WERI-Rb-1 (cell line): Measurements from ENCODE around the gene CLIC6.

Source experiments
- DNase-seq: peaks from one replicate; pipeline ENCODE4 v3.0.0-alpha.2; 2020
- H3K27ac ChIP-seq: fragments of 250-450 bp; sonication (Bioruptor Pico); 2 replicates; pipeline ENCODE4 v1.5.1; 2020; ENCODE audit warnings: mild to moderate bottlenecking, moderate library complexity
- H3K27me3 ChIP-seq: fragments of 250-450 bp; sonication (Bioruptor Pico); 2 replicates; pipeline ENCODE4 v1.5.1; 2021; ENCODE audit warnings: mild to moderate bottlenecking, low read depth, moderate library complexity; ENCODE audit not compliant: insufficient read depth, severe bottlenecking
- H3K36me3 ChIP-seq: fragments of 250-450 bp; sonication (Bioruptor Pico); 2 replicates; pipeline ENCODE4 v1.5.1; 2020; ENCODE audit warnings: mild to moderate bottlenecking, moderate library complexity
- H3K4me3 ChIP-seq: 2 replicates; pipeline ENCODE4 v1.5.1; 2011; ENCODE audit warnings: low read depth, mild to moderate bottlenecking, control low read depth, low read length
- H3K9me3 ChIP-seq: fragments of 250-450 bp; sonication (Bioruptor Pico); 2 replicates; pipeline ENCODE4 v1.5.1; 2021; ENCODE audit warnings: mild to moderate bottlenecking, moderate library complexity; ENCODE audit not compliant: severe bottlenecking
- TF ChIP-seq, protein P1 (sequence below): IDR thresholded peaks from 2 replicates; pipeline ENCODE4 v1.5.1; 2011; ENCODE audit warnings: low read depth, mild to moderate bottlenecking, control low read depth, inconsistent platforms, low read length

CLIC6 gene

DNA sequence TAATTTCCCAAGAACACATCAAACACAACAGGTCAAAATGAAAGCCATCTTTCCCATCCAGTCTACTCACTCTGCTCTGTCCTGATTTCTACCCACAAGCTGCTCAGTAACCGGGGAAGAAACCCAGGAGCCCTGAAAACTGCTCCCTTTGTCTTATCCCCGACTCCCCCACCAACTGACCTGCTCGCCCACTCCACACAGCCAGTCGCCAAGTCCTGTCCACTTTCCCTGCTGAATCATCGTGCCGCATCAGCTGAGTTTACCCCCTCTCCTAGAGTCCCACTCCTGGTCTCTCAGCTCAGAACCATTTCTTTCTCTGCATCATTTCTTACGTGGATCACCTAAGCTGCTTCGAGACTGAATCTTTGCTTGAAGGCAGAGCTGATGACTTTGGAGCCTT is 42.7 kb upstream of the CLIC6 start:
- Histone ChIP-seq H3K4me3 (no peak overlapping the region), H3K9me3 (peaks cover 2% of the 10 kb centered on the region), H3K27ac (no peak overlapping the region), H3K27me3 (no peaks in the 10 kb centered on the region), H3K36me3 (no peaks in the 10 kb centered on the region)
- TF ChIP-seq, protein P1, sequence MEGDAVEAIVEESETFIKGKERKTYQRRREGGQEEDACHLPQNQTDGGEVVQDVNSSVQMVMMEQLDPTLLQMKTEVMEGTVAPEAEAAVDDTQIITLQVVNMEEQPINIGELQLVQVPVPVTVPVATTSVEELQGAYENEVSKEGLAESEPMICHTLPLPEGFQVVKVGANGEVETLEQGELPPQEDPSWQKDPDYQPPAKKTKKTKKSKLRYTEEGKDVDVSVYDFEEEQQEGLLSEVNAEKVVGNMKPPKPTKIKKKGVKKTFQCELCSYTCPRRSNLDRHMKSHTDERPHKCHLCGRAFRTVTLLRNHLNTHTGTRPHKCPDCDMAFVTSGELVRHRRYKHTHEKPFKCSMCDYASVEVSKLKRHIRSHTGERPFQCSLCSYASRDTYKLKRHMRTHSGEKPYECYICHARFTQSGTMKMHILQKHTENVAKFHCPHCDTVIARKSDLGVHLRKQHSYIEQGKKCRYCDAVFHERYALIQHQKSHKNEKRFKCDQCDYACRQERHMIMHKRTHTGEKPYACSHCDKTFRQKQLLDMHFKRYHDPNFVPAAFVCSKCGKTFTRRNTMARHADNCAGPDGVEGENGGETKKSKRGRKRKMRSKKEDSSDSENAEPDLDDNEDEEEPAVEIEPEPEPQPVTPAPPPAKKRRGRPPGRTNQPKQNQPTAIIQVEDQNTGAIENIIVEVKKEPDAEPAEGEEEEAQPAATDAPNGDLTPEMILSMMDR: no peak
- no peak for DNase-seq

DNA sequence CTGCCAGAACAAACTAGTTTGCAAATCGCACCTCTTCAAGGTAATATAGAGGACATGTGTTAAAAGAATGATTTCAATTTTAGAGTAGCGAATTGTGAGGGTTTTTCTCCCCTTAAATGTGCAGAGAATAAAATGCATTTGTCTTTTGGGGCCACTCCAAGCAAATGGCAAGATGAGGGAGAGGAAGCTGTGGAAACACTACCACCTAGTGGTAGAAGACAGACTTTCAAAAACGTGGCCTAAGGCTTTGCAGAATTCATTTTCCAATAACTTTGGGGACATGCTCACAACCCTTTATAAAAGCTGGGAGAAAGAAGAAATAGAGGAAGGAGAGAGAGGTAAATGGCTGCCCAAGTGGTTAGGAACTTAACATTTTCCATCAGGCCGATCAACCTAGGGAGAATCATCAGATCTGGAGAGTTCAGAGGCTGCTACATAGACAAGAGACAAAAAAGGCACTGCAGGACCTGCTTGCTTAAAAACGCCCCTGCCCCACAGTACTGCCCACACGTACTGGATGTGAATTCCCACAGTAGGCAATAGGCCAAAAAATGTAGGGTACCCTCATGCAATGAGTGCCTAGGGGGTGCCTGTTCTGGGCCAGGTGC is 38.2 kb upstream of the CLIC6 start:
- Histone ChIP-seq H3K9me3 (peaks cover 2% of the 10 kb centered on the region), H3K27ac (no peak overlapping the region), H3K27me3 (peaks cover 26% of the 10 kb centered on the region), H3K36me3 (no peaks in the 10 kb centered on the region), H3K4me3 (no peak overlapping the region)
- DNase-seq: peak; percentile 35
- TF ChIP-seq, protein P1: peak; percentile 78

DNA sequence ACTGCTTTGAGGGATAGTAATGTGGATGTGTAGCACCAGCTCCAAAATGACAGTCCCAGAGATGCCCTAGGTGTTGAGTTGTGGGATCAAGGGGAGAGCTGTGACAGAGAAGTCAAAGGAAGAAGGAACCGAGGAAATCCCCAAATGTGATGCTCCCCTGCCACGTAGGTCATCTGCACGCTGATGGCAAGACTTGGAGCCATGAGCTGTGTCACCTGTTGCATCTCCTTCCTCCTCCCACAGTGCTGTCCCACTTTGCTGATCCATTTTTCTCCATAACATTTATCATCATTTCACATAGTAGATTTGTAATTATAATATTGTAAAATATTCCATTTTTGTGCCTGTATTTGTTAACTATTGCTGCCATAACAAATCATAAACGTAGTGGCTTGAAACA is 36.3 kb upstream of the CLIC6 start:
- TF ChIP-seq, protein P1: no peak
- H3K9me3 ChIP-seq: peaks cover 4% of the 10 kb centered on the region
- no peaks in the 10 kb centered on the region for H3K36me3 ChIP-seq
- no peak overlapping the region for H3K27ac ChIP-seq
- H3K27me3 ChIP-seq: peaks cover 44% of the 10 kb centered on the region
- no peak for DNase-seq
- H3K4me3 ChIP-seq: no peak overlapping the region

DNA sequence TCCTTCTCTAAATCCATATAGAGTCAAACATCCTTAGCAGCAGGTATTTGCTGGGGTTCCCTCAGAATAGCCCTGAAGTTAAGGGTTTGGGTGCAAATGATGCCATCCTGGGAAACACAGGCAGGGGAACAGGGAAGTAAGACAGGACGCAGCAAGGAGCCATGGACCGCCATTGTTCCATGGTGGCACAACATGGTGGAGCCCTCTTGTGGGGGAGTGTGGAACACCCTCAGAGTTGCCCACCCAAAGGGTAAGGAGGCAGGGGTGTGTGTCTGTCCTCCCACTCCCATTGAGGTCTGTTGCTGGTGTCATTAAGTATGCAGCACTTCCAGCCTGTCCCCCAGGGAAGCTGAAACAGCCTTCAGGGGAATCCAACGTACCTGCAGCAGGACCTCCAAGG is 33.5 kb upstream of the CLIC6 start:
- Histone ChIP-seq H3K4me3 (no peak overlapping the region), H3K27ac (no peak overlapping the region), H3K9me3 (peaks cover 2% of the 10 kb centered on the region), H3K36me3 (no peaks in the 10 kb centered on the region), H3K27me3 (peaks cover 66% of the 10 kb centered on the region)
- peak; percentile 49 for DNase-seq
- TF ChIP-seq, protein P1: peak; percentile 83

DNA sequence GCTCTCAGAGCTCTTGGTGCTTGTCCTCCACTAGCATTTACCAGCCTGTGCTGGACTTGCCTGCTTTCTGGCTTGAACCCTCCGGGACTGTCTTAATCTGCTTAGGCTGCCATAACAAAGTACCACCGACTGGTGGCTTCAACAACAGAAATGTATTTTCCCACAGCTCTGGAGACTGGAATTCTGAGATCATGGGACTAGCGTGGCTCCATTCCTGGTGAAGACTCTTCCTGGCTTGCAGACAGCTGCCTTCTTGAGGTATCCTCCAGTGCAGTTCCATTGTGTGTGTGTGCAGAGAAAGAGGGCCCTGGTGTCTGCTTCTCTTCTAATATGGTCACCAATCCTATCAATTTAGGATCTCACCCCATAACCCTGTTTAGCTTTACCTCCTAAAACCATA is 31.8 kb upstream of the CLIC6 start:
- H3K36me3 ChIP-seq: no peaks in the 10 kb centered on the region
- peaks cover 79% of the 10 kb centered on the region for H3K27me3 ChIP-seq
- TF ChIP-seq, protein P1: no peak
- H3K4me3 ChIP-seq: no peak overlapping the region
- H3K9me3 ChIP-seq: peaks cover 2% of the 10 kb centered on the region
- H3K27ac ChIP-seq: no peak overlapping the region
- no peak for DNase-seq

DNA sequence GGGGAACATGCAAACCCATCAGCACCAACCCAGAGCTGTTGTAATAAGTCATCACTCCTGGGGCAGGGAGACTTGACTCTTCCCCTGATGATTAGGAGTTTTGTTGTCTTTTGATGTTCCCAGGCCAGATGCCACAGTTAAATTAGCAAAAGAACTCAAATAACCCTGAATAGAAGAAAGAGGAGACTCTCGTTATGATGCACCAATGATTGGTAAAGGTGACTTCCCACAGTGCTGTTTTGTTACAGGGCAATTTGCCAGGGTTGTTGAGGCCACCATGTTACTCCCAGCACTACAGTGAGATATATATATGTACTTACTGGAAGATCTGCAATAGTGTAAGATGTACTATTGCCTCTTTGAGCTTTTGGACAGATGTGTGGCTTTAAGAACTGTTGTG is 29.5 kb upstream of the CLIC6 start:
- DNase-seq: no peak
- peaks cover 82% of the 10 kb centered on the region for H3K27me3 ChIP-seq
- H3K4me3 ChIP-seq: no peak overlapping the region
- H3K36me3 ChIP-seq: no peaks in the 10 kb centered on the region
- no peak overlapping the region for H3K27ac ChIP-seq
- TF ChIP-seq, protein P1: no peak
- peaks cover 3% of the 10 kb centered on the region for H3K9me3 ChIP-seq
